Hepatocyte (in vitro differentiated cells): Measurements from ENCODE around the gene PCNX3. TPM values are rescaled to one million over a fixed set of nuclear protein-coding genes. Genes with fewer than 3 reads are reported as not detected.
A peak's percentile ranks its signal among the peaks of the same experiment; 100 is the strongest.

Source experiments
- DNase-seq: peaks from one replicate; pipeline ENCODE4 v3.0.0-alpha.2; 2016; ENCODE audit warnings: low spot score
- H2AFZ ChIP-seq: fragments of 200-600 bp; sonication (generic); 2 replicates; pipeline ENCODE4 v1.6.0; 2016; ENCODE audit warnings: antibody characterized with exemption, mild to moderate bottlenecking
- H3K27ac ChIP-seq: fragments of 200-600 bp; sonication (generic); 2 replicates; pipeline ENCODE4 v1.5.1; 2016; ENCODE audit warnings: mild to moderate bottlenecking
- H3K27me3 ChIP-seq: fragments of 200-600 bp; sonication (generic); 2 replicates; pipeline ENCODE4 v1.6.1; 2016
- H3K36me3 ChIP-seq: fragments of 200-600 bp; sonication (generic); replicated peaks from 2 replicates; pipeline ENCODE4 v1.5.1; 2016; ENCODE audit warnings: low read depth; ENCODE audit not compliant: insufficient read depth
- H3K4me1 ChIP-seq: fragments of 200-600 bp; sonication (generic); 2 replicates; pipeline ENCODE4 v1.5.1; 2016; ENCODE audit warnings: mild to moderate bottlenecking, moderate library complexity; ENCODE audit not compliant: insufficient read depth
- H3K4me2 ChIP-seq: fragments of 200-600 bp; sonication (generic); 2 replicates; pipeline ENCODE4 v1.6.0; 2016
- H3K4me3 ChIP-seq: fragments of 200-600 bp; sonication (generic); 2 replicates; pipeline ENCODE4 v1.5.1; 2016; ENCODE audit warnings: mild to moderate bottlenecking
- H3K79me2 ChIP-seq: fragments of 200-600 bp; sonication (generic); 2 replicates; pipeline ENCODE4 v1.6.0; 2017; ENCODE audit warnings: mild to moderate bottlenecking
- H3K9me2 ChIP-seq: fragments of 200-600 bp; sonication (generic); replicated peaks from 2 replicates; pipeline ENCODE4 v1.6.0; 2017; ENCODE audit warnings: mild to moderate bottlenecking; ENCODE audit not compliant: insufficient read depth
- H3K9me3 ChIP-seq: fragments of 200-600 bp; sonication (generic); 2 replicates; pipeline ENCODE4 v1.5.1; 2016; ENCODE audit warnings: low read depth, mild to moderate bottlenecking
- H4K20me1 ChIP-seq: fragments of 200-600 bp; sonication (generic); 2 replicates; pipeline ENCODE4 v1.6.0; 2016; ENCODE audit warnings: mild to moderate bottlenecking; ENCODE audit not compliant: insufficient read depth, poor library complexity, severe bottlenecking
- CTCF ChIP-seq: fragments of 200-600 bp; sonication (generic); IDR thresholded peaks from 2 replicates; pipeline ENCODE4 v1.5.1; 2016; ENCODE audit warnings: antibody characterized with exemption, mild to moderate bottlenecking; ENCODE audit not compliant: poor library complexity
- EZH2 ChIP-seq: fragments of 200-600 bp; sonication (generic); IDR thresholded peaks from 2 replicates; pipeline ENCODE4 v1.6.1; 2016; ENCODE audit warnings: antibody characterized with exemption, mild to moderate bottlenecking, borderline replicate concordance
- EZH2phosphoT487 ChIP-seq: fragments of 200-600 bp; sonication (generic); IDR thresholded peaks from one replicate; pipeline ENCODE4 v1.6.1; 2018; ENCODE audit warnings: antibody characterized with exemption, mild to moderate bottlenecking, low read depth, moderate library complexity; ENCODE audit not compliant: unreplicated experiment, severe bottlenecking
- WGBS: methylation state at CpG from one replicate; pipeline ENCODE4 v1.1.6; 2016; ENCODE audit warnings: low lambda C conversion rate; ENCODE audit errors: missing lambda C conversion rate; 5-methylcytosine and 5-hydroxymethylcytosine counted together
- polyA plus RNA-seq: library from polyadenylated mRNA; unstranded; fragments of >200 nt; fragmentation: Nextera tagmentation; extraction: Ambion mirVana; gene quantifications from 2 replicates; pipeline ENCODE4 v1.2.1, GENCODE V29; 2016
- total RNA-seq: library from RNA; depleted of rRNA; stranded (reverse); fragments of >200 nt; gene quantifications from 2 replicates; pipeline ENCODE4 v1.2.3, GENCODE V29; 2014

The PCNX3 gene
- total and polyA plus RNA-seq, 2 experiments from 2014 or later, result 20.0 to 27.4 TPM

DNA sequence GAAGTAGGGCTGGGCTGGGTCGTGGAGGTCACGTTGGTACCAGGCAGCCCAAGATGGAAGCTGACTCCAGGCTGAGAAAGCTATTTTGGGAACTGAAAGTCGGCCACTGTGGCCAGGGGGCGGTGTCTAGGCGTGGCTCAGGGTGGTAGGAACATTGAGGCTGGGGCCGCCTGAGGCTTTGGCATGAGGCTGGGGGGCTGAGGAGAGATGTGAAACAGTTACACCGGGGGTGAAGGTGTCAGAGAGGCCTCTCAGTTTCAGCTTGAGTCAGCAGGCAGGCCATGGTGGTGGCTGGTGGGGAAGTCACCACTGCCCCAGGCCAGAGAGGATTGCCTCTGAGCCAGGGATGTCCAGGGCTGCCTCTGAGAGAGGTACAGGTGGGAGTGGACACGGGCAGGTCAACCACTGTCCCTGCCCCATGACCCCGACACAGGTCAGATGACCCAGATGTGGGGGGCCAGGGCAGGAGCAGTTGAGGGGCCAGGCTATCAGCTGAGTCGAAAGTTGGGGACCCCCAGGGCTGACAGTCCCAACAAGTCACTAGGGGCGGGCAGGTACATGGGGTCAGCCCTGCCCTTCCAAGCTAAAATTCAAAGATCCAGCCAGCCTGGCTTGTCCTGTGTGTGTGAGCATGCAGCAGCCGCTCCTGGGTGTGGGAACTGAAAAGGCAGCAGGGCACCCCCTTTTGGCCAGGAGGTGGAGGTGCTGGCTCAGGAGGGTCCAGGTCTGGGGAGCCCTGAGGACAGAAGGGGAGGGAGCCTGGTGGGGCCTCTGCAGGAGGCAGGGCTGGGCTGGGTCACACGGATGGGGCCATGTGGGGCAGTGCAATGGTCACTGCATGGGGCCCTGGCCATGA is 27.1 kb upstream of the PCNX3 start:
- H3K9me3 ChIP-seq, result no peaks in the 10 kb centered on the region
- H3K4me1 ChIP-seq, result peaks cover 13% of the 10 kb centered on the region
- peak; percentile 43 for TF ChIP-seq CTCF
- TF ChIP-seq EZH2, result no peak
- no peaks in the 10 kb centered on the region for H3K9me2 ChIP-seq
- no peaks in the 10 kb centered on the region for H3K36me3 ChIP-seq
- no peak overlapping the region for H2AFZ ChIP-seq
- H3K4me2 ChIP-seq, result no peak overlapping the region
- H3K27me3 ChIP-seq, result peaks cover 15% of the 10 kb centered on the region
- no peak overlapping the region for H3K27ac ChIP-seq
- 83% methylated on average over 13 of the region's 13 CpGs for WGBS
- no peaks in the 10 kb centered on the region for H4K20me1 ChIP-seq
- no peaks in the 10 kb centered on the region for H3K79me2 ChIP-seq
- peak; percentile 73 for DNase-seq
- H3K4me3 ChIP-seq, result no peak overlapping the region

GRCh38 chr11:65589444-65590239 is 25.9 kb upstream of the PCNX3 start:
- Histone ChIP-seq H3K9me3 (no peaks in the 10 kb centered on the region), H3K79me2 (no peaks in the 10 kb centered on the region), H3K27ac (no peak overlapping the region), H3K36me3 (no peaks in the 10 kb centered on the region), H2AFZ (no peak overlapping the region), H4K20me1 (no peaks in the 10 kb centered on the region), H3K9me2 (no peaks in the 10 kb centered on the region), H3K27me3 (peaks cover 3% of the 10 kb centered on the region), H3K4me1 (peaks cover 13% of the 10 kb centered on the region), H3K4me2 (no peak overlapping the region), H3K4me3 (no peak overlapping the region)
- 82% methylated on average over 9 of the region's 9 CpGs for WGBS
- DNase-seq, result no peak
- TF ChIP-seq CTCF (no peak), EZH2 (no peak), EZH2phosphoT487 (no peak)

GRCh38 chr11:65590240-65590738 is 25.3 kb upstream of the PCNX3 start:
- DNase-seq, result no peak
- Histone ChIP-seq H3K27ac (no peak overlapping the region), H3K4me1 (peaks cover 13% of the 10 kb centered on the region), H3K4me3 (no peak overlapping the region), H3K9me3 (no peaks in the 10 kb centered on the region), H2AFZ (no peak overlapping the region), H3K27me3 (no peaks in the 10 kb centered on the region), H3K9me2 (no peaks in the 10 kb centered on the region), H3K36me3 (no peaks in the 10 kb centered on the region), H3K4me2 (no peak overlapping the region), H4K20me1 (no peaks in the 10 kb centered on the region), H3K79me2 (no peaks in the 10 kb centered on the region)
- TF ChIP-seq EZH2phosphoT487 (no peak), CTCF (no peak), EZH2 (no peak)
- WGBS, result 87% methylated on average over 7 of the region's 8 CpGs
